Measurements from ENCODE around the gene CYFIP2.
"Not testable (repeated sequence)": the region's sequence is repeated elsewhere in the genome, so short reads cannot be mapped to it uniquely, and the experiment has no call there.

Gene CYFIP2

DNA sequence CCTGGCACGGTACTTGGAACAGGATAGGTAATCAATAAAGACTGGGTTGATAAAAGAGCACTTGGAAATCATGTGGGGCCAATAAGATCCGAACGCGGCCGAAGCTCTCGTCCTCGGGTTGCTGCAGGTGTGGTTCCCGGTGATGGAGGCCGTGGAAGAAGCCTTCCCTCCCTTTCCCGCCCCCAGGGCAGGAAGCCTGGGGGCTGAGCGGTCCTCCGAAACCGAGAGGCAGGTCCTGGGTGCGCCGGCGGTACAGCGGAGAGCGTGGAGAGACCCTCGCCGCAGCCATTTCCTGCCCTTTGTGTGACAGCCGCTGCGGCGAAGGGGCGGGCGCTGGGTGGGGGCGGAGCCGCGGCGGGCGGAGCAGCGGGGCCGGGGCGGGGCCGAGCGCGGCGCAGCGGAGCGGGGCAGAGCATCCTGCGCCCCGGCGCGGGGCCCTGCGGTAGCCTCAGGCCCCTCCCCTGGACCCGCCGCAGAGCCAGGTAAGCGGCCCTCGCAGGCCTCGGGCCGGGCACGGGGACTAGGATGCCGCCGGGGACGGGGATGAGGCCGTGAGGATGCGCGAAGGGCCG is at the start of gene CYFIP2:
CYFIP2 (plus strand) TSS at position 410 of the 572 bp plus-strand sequence. CDS start 19,239 bp downstream, outside the sequence.
- Mint-ChIP-seq H3K27ac (peak within 1 kb of the TSS; percentile 99), H3K27me3 (no peaks in the 10 kb centered on the region), H3K4me3 (peak within 1 kb of the TSS; percentile 95), H3K4me1 (ENCODE audit: low read depth) (peaks cover 73% of the 10 kb centered on the region), H3K9me3 (no peaks in the 10 kb centered on the region), H3K36me3 (ENCODE audit: low read depth) (peaks cover 44% of the 10 kb centered on the region)
- DNase-seq, result peak; percentile 91

DNA sequence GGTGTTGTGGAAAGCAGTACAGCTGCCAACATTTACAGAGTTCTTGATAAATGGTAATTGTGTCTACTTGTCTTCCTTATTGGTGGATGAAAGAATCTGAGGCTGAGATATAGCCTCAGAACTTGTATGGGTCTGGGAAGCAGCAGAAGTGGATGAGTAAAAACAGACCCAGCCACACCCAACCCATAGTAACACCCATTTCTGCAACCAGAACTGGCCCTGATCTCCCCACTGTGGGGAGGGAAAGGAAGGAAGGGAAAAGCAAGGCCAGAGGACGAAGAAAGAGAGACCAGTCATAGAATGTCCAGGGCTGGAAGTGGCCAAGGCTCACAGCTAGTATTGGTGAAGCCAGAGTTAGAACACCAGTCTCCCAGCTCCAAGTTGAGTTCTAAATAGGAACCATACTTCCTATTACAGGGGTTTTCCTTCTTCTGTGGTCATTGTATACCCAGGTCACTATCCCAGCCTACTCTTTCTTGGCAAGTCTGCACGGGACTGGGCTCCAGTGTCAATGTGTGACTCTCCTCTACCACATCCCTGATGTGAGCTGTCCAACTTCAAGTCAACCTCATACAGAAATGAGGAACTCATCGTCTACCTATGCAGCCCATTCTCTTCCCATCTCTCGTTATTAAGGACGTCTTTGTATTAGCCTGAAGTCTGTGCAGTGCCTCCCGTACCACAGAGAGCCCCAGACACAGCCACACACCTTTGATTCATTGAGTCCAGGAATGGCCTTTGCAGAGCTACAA is 49.4 kb upstream of the CYFIP2 start:
- H3K27me3 Mint-ChIP-seq, result no peaks in the 10 kb centered on the region
- peak overlapping the region; percentile 99 for H3K27ac Mint-ChIP-seq
- peaks cover 97% of the 10 kb centered on the region for H3K4me1 Mint-ChIP-seq (ENCODE audit: low read depth)
- peaks cover 99% of the 10 kb centered on the region for H3K36me3 Mint-ChIP-seq (ENCODE audit: low read depth)
- peak overlapping the region; percentile 64 for H3K4me3 Mint-ChIP-seq
- peaks cover 5% of the 10 kb centered on the region for H3K9me3 Mint-ChIP-seq
- DNase-seq, result no peak

DNA sequence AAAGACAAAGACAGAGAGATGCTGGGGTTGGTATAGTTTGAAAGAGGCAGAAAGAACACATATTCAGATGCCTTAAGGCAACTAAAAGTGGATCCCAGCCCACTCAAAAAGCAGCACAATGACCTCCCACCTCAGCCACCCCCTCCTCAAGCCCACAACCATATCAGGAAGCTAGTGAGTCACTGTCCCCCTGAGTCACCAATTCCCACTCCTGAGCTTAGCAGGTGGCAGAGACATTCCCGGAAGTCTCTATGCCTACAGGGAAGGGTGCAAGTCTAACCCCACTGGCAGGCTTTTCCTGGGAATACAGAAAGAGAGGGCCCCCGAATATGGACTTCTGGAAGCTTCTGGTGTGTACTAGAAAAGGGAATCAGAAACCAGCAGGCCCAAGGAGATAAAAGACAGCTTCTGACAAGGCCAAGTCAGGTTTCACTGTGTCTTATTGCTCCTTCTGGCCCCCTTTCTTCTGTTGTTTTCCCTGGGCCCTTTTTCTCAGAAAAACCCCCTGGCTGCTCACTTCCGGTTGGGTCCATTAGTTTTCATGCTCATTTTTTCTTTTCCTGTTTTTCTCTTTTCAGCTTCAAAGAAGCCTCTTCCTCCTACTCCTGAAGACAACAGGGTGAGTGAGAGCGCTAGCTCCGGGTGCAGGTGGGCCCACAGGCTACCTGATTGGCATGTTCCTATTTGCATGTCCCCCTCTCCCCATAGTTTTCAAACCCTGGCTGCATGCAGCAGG is 48.5 kb upstream of the CYFIP2 start:
- peaks cover 98% of the 10 kb centered on the region for H3K36me3 Mint-ChIP-seq (ENCODE audit: low read depth)
- DNase-seq, result peak; percentile 75
- H3K9me3 Mint-ChIP-seq, result peaks cover 5% of the 10 kb centered on the region

DNA sequence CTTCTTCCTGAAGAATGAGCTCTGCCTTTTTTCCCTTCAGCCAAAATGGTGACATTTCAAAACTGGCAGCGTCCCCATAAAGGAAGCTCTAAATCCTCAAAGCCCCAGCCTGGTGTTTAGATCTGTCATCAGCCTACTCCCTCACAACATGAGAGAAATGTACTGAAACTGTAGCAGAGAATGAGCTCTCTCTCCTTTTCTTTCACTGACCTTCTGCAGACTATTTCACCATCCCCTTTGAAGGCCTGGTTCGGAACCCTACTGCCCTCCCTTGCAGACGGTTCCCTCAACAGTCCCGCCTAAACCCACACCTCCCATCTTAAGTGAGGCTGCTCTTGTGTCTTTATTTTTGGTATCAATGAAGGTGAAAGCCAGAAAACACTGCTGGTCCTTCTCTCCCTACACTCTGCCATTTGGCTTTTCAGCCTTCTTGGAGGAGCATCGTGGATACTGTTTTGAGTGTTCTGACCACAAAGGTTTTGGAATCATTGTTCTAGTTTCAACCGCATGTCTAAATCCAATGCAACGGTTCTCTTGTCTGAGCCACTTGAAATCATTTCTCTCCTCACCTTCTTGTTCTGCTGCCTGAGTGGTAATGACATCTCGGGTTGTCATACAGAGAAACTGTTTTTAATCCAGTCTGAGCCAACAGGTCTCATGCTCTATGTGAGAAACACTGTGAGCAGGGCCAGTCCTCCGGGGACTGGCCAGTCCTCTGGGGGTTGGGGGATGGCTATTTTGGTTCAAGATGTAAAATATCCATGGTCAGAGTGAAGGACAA is 46.2 kb upstream of the CYFIP2 start:
- DNase-seq, result peak; percentile 69
- Mint-ChIP-seq H3K36me3 (ENCODE audit: low read depth) (peaks cover 95% of the 10 kb centered on the region), H3K4me3 (peak overlapping the region; percentile 65), H3K4me1 (ENCODE audit: low read depth) (peaks cover 92% of the 10 kb centered on the region), H3K27ac (peak overlapping the region; percentile 99), H3K9me3 (peaks cover 1% of the 10 kb centered on the region), H3K27me3 (no peaks in the 10 kb centered on the region)

More for the DNA sequence above, 48.5 kb upstream of the CYFIP2 start:
- Mint-ChIP-seq H3K4me1 (ENCODE audit: low read depth) (peaks cover 97% of the 10 kb centered on the region), H3K27me3 (no peaks in the 10 kb centered on the region), H3K27ac (peak overlapping the region; percentile 99), H3K4me3 (peak overlapping the region; percentile 50)

DNA sequence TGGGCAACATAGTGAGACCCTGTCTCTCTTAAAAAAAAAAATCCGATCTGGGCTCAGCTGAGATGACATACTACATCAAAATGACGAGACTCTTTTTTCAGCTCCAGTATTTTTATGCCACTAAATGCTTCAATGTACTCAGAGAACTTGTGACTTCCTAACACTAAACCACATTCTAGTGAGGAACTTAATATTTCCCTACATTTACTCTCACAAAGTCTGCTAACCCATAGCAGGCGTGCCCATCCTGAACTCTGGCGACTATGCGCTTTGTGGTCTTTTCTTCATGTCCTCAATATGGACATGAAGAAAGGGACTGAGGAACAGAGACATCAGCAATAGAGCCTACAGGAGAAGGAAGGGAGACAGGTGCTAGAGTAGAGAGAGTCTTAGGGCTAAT is 44.0 kb upstream of the CYFIP2 start:
- Mint-ChIP-seq H3K36me3 (ENCODE audit: low read depth) (peaks cover 95% of the 10 kb centered on the region), H3K27me3 (no peaks in the 10 kb centered on the region), H3K27ac (peak overlapping the region; percentile 99), H3K4me1 (ENCODE audit: low read depth) (peaks cover 92% of the 10 kb centered on the region), H3K4me3 (peak overlapping the region; percentile 77), H3K9me3 (peaks cover 5% of the 10 kb centered on the region)
- no peak for DNase-seq

DNA sequence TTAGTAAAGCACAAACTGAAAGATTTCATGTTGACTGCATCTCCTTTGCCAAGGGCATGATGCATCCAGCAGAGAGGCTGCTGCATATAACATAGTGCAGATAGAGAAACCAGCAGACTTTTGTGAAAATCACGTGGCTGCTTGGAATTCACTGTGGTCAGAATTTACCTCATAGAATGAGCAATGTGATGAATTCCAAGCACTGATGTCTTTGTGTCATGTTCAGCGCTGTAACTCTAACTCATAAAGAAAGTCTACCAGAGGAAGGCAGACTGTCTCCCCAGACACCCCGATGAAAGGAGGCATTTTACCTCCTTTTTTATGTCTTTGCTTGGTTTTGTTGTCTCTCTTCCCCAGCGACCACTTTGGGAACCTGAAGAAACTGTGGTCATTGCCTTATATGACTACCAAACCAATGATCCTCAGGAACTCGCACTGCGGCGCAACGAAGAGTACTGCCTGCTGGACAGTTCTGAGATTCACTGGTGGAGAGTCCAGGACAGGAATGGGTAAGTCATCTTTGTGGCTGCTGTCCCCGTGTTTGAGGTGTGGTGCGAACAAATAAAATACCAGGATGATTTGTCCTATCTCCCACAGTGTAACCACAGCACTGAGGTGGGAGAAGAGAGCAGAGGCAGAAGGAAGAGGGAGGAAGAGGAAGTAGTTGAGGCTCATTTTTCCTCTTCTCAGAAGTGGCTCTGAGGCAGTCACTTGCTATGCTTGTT is 43.3 kb upstream of the CYFIP2 start:
- peak; percentile 79 for DNase-seq
- Mint-ChIP-seq H3K27ac (peak overlapping the region; percentile 99), H3K4me1 (ENCODE audit: low read depth) (peaks cover 91% of the 10 kb centered on the region), H3K36me3 (ENCODE audit: low read depth) (peaks cover 95% of the 10 kb centered on the region), H3K9me3 (peaks cover 5% of the 10 kb centered on the region), H3K27me3 (no peaks in the 10 kb centered on the region), H3K4me3 (peak overlapping the region; percentile 77)

DNA sequence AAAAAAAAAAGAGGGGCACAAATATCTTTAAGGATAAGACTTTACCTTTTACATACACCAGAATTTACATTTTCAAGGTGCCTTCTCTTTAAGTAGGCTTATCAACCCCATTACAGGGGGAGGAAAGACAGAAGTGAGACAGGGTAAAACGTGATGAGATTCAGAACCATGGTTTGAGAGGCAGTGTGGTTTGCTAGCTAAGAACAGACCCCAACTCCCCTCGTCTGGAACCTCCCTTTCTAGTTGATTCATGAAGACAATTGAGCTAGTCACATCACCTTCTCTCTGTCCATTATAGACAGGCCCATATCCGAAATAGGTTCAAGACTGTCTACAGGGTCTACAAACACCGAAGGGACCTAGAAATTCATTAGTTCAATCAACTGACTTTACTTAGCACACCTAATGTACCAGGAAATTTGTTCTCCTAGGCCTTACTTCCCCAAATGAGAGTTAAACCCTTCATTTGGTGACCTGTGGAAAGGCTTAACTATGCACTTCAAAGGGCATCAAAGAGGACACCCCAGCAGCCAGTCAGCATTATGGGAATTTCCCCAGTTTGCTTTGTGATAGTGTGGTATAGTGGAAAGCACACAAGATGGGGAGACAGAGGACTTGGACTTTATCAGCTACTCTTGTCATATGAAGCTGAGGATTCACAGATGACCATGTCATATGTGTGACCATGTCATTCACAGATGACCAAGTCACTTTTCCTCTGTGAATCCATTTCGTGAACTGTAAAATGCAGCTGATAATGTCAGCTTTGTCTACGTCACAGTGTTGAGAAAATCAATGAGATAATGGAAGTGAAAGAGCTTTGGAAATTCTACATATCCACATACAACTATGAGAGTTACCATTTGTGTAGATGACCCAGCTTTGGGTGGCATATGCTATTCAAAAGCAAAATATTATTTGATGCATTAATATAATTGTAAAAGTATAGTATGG is 40.2 kb upstream of the CYFIP2 start:
- peaks cover 96% of the 10 kb centered on the region for H3K36me3 Mint-ChIP-seq (ENCODE audit: low read depth)
- peak overlapping the region; percentile 77 for H3K4me3 Mint-ChIP-seq
- H3K27ac Mint-ChIP-seq, result peak overlapping the region; percentile 96
- no peaks in the 10 kb centered on the region for H3K27me3 Mint-ChIP-seq
- peaks cover 3% of the 10 kb centered on the region for H3K9me3 Mint-ChIP-seq
- no peak for DNase-seq
- H3K4me1 Mint-ChIP-seq (ENCODE audit: low read depth), result peaks cover 85% of the 10 kb centered on the region

DNA sequence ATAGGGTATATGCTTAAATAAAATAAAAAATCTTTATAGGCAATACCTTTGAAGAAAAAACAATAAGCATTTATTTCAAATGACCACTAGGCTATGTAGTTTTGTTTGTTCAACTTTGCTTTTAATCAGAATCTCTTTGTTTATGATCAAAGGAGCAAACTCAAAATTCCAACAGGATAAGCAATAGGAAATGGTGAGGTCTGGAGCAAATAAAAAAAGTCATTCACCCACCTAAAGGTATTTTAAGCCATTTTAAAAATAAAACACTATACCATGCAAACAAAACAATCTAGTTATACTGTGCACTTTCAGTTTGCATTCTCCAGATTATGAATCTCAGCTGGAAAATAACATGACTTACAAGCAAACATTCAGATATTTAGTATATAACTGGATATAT is 35.3 kb upstream of the CYFIP2 start:
- Mint-ChIP-seq H3K36me3 (ENCODE audit: low read depth) (peaks cover 97% of the 10 kb centered on the region), H3K9me3 (peaks cover 3% of the 10 kb centered on the region), H3K4me3 (no peak overlapping the region), H3K4me1 (ENCODE audit: low read depth) (peaks cover 85% of the 10 kb centered on the region), H3K27ac (peak overlapping the region; percentile 87), H3K27me3 (no peaks in the 10 kb centered on the region)
- DNase-seq, result no peak

DNA sequence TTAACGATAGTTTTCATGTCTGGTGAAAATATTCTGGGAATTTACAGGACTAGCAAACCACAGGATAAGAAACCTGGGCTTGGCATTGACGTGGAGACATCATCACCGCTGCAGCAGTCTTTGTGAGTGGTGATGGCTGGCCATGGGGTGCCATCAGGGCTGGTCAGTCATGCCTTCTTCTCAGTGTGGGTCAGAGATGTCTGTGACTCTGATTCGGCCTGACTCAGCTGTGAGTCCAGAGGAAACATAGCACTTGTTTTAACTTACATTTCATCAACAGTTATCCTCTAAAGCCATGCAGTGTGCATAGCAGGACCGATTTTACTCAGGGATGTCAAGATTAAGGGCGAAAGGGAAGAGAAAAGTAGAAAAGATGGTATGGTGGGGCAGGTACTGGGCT is 33.2 kb upstream of the CYFIP2 start:
- peak overlapping the region; percentile 27 for H3K4me3 Mint-ChIP-seq
- peak overlapping the region; percentile 89 for H3K27ac Mint-ChIP-seq
- peaks cover 81% of the 10 kb centered on the region for H3K4me1 Mint-ChIP-seq (ENCODE audit: low read depth)
- no peaks in the 10 kb centered on the region for H3K9me3 Mint-ChIP-seq
- DNase-seq, result no peak
- peaks cover 97% of the 10 kb centered on the region for H3K36me3 Mint-ChIP-seq (ENCODE audit: low read depth)
- no peaks in the 10 kb centered on the region for H3K27me3 Mint-ChIP-seq

DNA sequence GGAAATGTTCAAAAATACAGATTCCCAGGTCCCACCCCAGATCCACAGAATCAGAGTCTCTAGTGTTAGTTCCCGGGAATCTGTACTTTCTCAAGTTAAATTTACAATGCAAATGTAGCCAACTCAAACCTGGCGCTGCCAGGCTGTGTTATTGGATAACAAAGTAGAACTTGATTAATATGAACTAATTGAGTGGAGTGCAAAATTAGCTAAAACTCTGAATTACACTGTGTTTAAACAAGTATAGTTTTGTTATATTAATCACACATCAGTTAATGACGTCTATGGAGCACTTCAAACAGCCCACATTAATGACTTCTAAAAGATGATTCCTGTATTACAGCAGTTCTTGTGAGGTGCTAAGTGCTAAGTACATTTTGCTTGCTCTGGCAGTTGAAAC is 32.4 kb upstream of the CYFIP2 start:
- no peak for DNase-seq
- no peaks in the 10 kb centered on the region for H3K9me3 Mint-ChIP-seq
- H3K36me3 Mint-ChIP-seq (ENCODE audit: low read depth), result peaks cover 97% of the 10 kb centered on the region
- H3K27ac Mint-ChIP-seq, result peak overlapping the region; percentile 89
- H3K27me3 Mint-ChIP-seq, result no peaks in the 10 kb centered on the region
- H3K4me1 Mint-ChIP-seq (ENCODE audit: low read depth), result peaks cover 79% of the 10 kb centered on the region
- H3K4me3 Mint-ChIP-seq, result no peak overlapping the region

DNA sequence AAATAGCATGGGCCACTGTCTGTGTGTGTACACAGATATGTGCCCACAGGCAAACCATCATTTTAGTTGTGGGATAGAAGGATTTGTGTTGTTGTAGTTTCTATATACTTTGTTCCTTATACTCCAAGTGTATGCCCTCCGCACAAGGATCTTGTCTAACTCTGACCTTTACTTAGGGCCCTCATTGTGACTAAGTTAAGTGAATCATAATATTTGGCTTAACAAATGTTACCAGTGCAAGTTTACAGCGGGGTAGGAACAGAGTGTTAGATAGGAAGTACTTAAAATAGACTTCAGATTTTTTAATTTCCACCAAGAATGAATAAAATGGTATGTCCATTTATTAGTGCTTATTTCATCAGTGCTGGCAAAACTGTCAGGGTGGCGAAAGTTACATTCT is 29.5 kb upstream of the CYFIP2 start:
- peak overlapping the region; percentile 81 for H3K27ac Mint-ChIP-seq
- no peak for DNase-seq
- H3K4me1 Mint-ChIP-seq (ENCODE audit: low read depth), result peaks cover 77% of the 10 kb centered on the region
- no peak overlapping the region for H3K4me3 Mint-ChIP-seq
- no peaks in the 10 kb centered on the region for H3K27me3 Mint-ChIP-seq
- peaks cover 97% of the 10 kb centered on the region for H3K36me3 Mint-ChIP-seq (ENCODE audit: low read depth)
- H3K9me3 Mint-ChIP-seq, result no peaks in the 10 kb centered on the region

DNA sequence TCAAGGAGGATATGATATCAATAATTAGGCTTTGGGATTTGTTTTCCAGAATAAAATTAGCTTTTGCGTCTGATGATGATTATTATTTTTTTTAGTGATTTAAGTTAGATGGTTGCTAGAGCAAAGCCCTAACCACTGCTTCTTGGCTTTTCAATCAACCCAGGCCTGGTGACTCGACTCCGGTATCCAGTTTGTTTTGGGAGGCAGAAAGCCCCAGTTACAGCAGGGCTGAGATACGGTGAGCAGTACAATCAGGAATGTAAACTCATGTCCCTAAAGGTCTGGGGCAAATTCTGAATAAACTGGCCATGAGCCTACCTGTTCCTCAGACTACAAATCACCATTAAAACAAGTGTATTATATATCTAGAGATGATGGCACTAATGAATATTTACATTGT is 24.4 kb upstream of the CYFIP2 start:
- Mint-ChIP-seq H3K27ac (peak overlapping the region; percentile 84), H3K36me3 (ENCODE audit: low read depth) (peaks cover 99% of the 10 kb centered on the region), H3K4me1 (ENCODE audit: low read depth) (peaks cover 85% of the 10 kb centered on the region), H3K9me3 (no peaks in the 10 kb centered on the region), H3K4me3 (no peak overlapping the region), H3K27me3 (no peaks in the 10 kb centered on the region)
- DNase-seq, result no peak

DNA sequence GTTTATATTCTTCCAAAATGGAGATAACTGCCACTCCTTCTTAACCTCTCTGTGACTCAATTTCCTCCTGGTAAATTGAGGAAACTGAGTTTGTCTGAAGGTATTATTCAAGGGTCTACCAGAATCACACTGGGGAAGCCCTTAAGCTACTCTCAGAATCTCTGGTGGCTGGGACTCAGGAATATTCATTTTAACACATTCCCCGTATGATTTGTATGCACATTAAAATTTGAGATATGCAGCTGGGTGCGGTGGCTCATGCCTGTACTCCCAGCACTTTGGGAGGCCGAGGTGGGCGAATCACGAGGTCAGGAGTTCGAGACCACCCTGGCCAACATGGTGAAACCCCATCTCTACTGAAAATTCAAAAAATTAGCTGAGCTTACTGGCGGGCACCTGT is 21.2 kb upstream of the CYFIP2 start:
- Mint-ChIP-seq H3K36me3 (ENCODE audit: low read depth) (peaks cover 99% of the 10 kb centered on the region), H3K4me1 (ENCODE audit: low read depth) (peaks cover 93% of the 10 kb centered on the region), H3K27ac (peak overlapping the region; percentile 84)
- H3K27me3 Mint-ChIP-seq, DNase-seq, H3K9me3 Mint-ChIP-seq, H3K4me3 Mint-ChIP-seq: not testable (repeated sequence)

All from activated T-cell treated with anti-CD3 and anti-CD28 coated beads, Interleukin-2, amount 50 U/mL, for 24 hours (primary cell).